ENCODE results near the gene SMIM12. TPM values are rescaled to one million over a fixed set of nuclear protein-coding genes. Genes with fewer than 3 reads are reported as not detected.

Gene SMIM12
- total and polyA plus RNA-seq, 4 donors, result 11.9 to 60.8 (median 45.5) TPM

- no peak for DNase-seq (ENCODE audit: low spot score)
- TF ChIP-seq FOXA2 (IDR thresholded peaks at IDR 0.05), result no peak
- no peak for TF ChIP-seq HNF4G (IDR thresholded peaks at IDR 0.05)
- TF ChIP-seq, protein P1, sequence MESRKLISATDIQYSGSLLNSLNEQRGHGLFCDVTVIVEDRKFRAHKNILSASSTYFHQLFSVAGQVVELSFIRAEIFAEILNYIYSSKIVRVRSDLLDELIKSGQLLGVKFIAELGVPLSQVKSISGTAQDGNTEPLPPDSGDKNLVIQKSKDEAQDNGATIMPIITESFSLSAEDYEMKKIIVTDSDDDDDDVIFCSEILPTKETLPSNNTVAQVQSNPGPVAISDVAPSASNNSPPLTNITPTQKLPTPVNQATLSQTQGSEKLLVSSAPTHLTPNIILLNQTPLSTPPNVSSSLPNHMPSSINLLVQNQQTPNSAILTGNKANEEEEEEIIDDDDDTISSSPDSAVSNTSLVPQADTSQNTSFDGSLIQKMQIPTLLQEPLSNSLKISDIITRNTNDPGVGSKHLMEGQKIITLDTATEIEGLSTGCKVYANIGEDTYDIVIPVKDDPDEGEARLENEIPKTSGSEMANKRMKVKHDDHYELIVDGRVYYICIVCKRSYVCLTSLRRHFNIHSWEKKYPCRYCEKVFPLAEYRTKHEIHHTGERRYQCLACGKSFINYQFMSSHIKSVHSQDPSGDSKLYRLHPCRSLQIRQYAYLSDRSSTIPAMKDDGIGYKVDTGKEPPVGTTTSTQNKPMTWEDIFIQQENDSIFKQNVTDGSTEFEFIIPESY (IDR thresholded peaks at IDR 0.05), result no peak
- TF ChIP-seq FOXA1 (IDR thresholded peaks at IDR 0.05), result no peak
- TF ChIP-seq, protein P2, sequence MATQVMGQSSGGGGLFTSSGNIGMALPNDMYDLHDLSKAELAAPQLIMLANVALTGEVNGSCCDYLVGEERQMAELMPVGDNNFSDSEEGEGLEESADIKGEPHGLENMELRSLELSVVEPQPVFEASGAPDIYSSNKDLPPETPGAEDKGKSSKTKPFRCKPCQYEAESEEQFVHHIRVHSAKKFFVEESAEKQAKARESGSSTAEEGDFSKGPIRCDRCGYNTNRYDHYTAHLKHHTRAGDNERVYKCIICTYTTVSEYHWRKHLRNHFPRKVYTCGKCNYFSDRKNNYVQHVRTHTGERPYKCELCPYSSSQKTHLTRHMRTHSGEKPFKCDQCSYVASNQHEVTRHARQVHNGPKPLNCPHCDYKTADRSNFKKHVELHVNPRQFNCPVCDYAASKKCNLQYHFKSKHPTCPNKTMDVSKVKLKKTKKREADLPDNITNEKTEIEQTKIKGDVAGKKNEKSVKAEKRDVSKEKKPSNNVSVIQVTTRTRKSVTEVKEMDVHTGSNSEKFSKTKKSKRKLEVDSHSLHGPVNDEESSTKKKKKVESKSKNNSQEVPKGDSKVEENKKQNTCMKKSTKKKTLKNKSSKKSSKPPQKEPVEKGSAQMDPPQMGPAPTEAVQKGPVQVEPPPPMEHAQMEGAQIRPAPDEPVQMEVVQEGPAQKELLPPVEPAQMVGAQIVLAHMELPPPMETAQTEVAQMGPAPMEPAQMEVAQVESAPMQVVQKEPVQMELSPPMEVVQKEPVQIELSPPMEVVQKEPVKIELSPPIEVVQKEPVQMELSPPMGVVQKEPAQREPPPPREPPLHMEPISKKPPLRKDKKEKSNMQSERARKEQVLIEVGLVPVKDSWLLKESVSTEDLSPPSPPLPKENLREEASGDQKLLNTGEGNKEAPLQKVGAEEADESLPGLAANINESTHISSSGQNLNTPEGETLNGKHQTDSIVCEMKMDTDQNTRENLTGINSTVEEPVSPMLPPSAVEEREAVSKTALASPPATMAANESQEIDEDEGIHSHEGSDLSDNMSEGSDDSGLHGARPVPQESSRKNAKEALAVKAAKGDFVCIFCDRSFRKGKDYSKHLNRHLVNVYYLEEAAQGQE (IDR thresholded peaks at IDR 0.05), result no peak
- TF ChIP-seq JUND (IDR thresholded peaks at IDR 0.05), result no peak
- TF ChIP-seq GABPA (IDR thresholded peaks at IDR 0.05 in 1 of 2, conservative IDR thresholded peaks at IDR 0.05 in 1 of 2), result no peak
- no peak for TF ChIP-seq RAD21 (IDR thresholded peaks at IDR 0.05)
- Histone ChIP-seq H3K27me3 (ENCODE audit: control insufficient read depth in 4 of 4, insufficient read depth in 4 of 4, low read length in 3 of 4) (no peaks in the 10 kb centered on the region), H3K9me3 (ENCODE audit: control insufficient read depth in 4 of 4, low read length in 3 of 4) (no peaks in the 10 kb centered on the region), H3K4me1 (ENCODE audit: control insufficient read depth in 4 of 4, insufficient read depth in 4 of 4, low read length in 3 of 4) (peaks cover 0 to 10% (median 7%) of the 10 kb centered on the region in 4 donors), H3K36me3 (ENCODE audit: control insufficient read depth in 4 of 4, insufficient read depth in 3 of 4, low read depth in 1 of 4, low read length in 3 of 4) (no peaks in the 10 kb centered on the region), H3K27ac (ENCODE audit: low read depth in 1 of 2, low read length in 2 of 2) (peak overlapping the region; percentile 33 to 42), H3K9ac (ENCODE audit: low read depth in 1 of 2, low read length in 2 of 2) (peak overlapping the region in 1 of 2 donors; percentile 72), H3K4me3 (ENCODE audit: low read depth in 1 of 3, low read length in 3 of 3) (peak overlapping the region; percentile 40 to 68 (median 49))
- 21% methylated on average over 25 of the region's 25 CpGs for WGBS
These were observed 6.0 kb upstream of the SMIM12 start for GRCh38 chr1:34865573-34865972.

DNA sequence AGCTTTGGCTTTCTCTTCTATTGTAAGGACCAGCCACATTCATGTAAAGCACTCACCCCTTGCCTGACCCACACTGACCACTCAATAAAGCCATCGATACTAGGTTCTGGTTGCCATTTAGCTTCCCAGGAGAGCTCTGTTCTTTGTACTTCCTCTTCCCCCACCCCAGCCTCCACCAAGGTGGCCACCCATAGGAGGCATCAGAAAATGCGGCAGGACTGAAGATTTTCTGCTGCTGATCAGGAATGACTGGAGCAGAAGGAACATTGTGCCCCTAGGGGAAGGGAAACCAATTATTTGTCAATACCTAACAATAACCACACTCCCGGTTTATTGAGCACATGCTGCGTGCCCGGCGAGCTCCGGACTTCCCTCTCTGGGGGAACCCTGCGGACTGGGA lies 5.2 kb upstream of the SMIM12 start:
- no peaks in the 10 kb centered on the region for H3K36me3 ChIP-seq (ENCODE audit: control insufficient read depth in 4 of 4, insufficient read depth in 3 of 4, low read depth in 1 of 4, low read length in 3 of 4)
- TF ChIP-seq TAF1 (conservative IDR thresholded peaks at IDR 0.05) (no peak), GABPA (IDR thresholded peaks at IDR 0.05 in 1 of 2, conservative IDR thresholded peaks at IDR 0.05 in 1 of 2) (no peak), NR2F2 (IDR thresholded peaks at IDR 0.05) (no peak), YY1 (IDR thresholded peaks at IDR 0.05) (no peak), RAD21 (IDR thresholded peaks at IDR 0.05) (no peak), RXRA (IDR thresholded peaks at IDR 0.05) (no peak), FOXA1 (IDR thresholded peaks at IDR 0.05) (no peak), SP1 (IDR thresholded peaks at IDR 0.05) (no peak)
- TF ChIP-seq, protein P3, sequence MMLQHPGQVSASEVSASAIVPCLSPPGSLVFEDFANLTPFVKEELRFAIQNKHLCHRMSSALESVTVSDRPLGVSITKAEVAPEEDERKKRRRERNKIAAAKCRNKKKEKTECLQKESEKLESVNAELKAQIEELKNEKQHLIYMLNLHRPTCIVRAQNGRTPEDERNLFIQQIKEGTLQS (IDR thresholded peaks at IDR 0.05), result no peak
- no peaks in the 10 kb centered on the region for H3K27me3 ChIP-seq (ENCODE audit: control insufficient read depth in 4 of 4, insufficient read depth in 4 of 4, low read length in 3 of 4)
- no peak overlapping the region for H3K4me3 ChIP-seq (ENCODE audit: low read depth in 1 of 3, low read length in 3 of 3)
- H3K27ac ChIP-seq (ENCODE audit: low read depth in 1 of 2, low read length in 2 of 2), result no peak overlapping the region
- peaks cover 0 to 12% (median 10%) of the 10 kb centered on the region in 4 donors for H3K4me1 ChIP-seq (ENCODE audit: control insufficient read depth in 4 of 4, insufficient read depth in 4 of 4, low read length in 3 of 4)
- WGBS, result 93% methylated on average over 8 of the region's 8 CpGs
- H3K9ac ChIP-seq (ENCODE audit: low read depth in 1 of 2, low read length in 2 of 2), result no peak overlapping the region
- H3K9me3 ChIP-seq (ENCODE audit: control insufficient read depth in 4 of 4, low read length in 3 of 4), result no peaks in the 10 kb centered on the region
- DNase-seq (ENCODE audit: low spot score), result no peak

DNA sequence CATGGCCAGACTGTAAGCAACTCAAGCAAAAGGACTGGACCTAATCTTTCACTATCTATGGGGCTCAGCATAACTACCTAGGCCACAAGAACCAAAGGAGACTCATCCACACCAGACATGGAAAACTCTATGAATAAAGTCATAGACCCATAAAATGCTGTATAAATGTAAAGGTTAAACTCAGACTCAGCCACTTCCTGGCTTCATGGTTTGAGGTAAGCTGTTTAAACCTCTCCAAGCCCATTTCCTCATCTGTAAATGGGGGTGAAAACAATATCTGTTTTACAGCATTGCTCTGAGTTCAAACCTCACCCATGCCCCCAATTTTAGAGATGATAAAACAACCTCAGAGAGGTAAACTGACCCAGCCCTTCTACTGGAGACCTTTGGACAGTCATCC lies 4.0 kb upstream of the SMIM12 start:
- no peak overlapping the region for H3K27ac ChIP-seq (ENCODE audit: low read depth in 1 of 2, low read length in 2 of 2)
- peaks cover 4 to 19% (median 13%) of the 10 kb centered on the region in 4 donors for H3K4me1 ChIP-seq (ENCODE audit: control insufficient read depth in 4 of 4, insufficient read depth in 4 of 4, low read length in 3 of 4)
- H3K36me3 ChIP-seq (ENCODE audit: control insufficient read depth in 4 of 4, insufficient read depth in 3 of 4, low read depth in 1 of 4, low read length in 3 of 4), result no peaks in the 10 kb centered on the region
- no peak for DNase-seq (ENCODE audit: low spot score)
- no peaks in the 10 kb centered on the region for H3K27me3 ChIP-seq (ENCODE audit: control insufficient read depth in 4 of 4, insufficient read depth in 4 of 4, low read length in 3 of 4)
- H3K4me3 ChIP-seq (ENCODE audit: low read depth in 1 of 3, low read length in 3 of 3), result no peak overlapping the region
- no peaks in the 10 kb centered on the region for H3K9me3 ChIP-seq (ENCODE audit: control insufficient read depth in 4 of 4, low read length in 3 of 4)
- H3K9ac ChIP-seq (ENCODE audit: low read depth in 1 of 2, low read length in 2 of 2), result no peak overlapping the region
- TF ChIP-seq, protein P2 (IDR thresholded peaks at IDR 0.05), result no peak
- TF ChIP-seq EGR1 (IDR thresholded peaks at IDR 0.05; ENCODE audit: low read depth in 2 of 2) (no peak), MAX (IDR thresholded peaks at IDR 0.05) (no peak), SP1 (IDR thresholded peaks at IDR 0.05) (no peak), HNF4A (conservative IDR thresholded peaks at IDR 0.05) (no peak), GABPA (IDR thresholded peaks at IDR 0.05 in 1 of 2, conservative IDR thresholded peaks at IDR 0.05 in 1 of 2) (no peak), HNF4G (IDR thresholded peaks at IDR 0.05) (no peak)
- TF ChIP-seq, protein P1 (IDR thresholded peaks at IDR 0.05), result no peak
